Measurements from ENCODE around the gene ZDHHC17.

DNA sequence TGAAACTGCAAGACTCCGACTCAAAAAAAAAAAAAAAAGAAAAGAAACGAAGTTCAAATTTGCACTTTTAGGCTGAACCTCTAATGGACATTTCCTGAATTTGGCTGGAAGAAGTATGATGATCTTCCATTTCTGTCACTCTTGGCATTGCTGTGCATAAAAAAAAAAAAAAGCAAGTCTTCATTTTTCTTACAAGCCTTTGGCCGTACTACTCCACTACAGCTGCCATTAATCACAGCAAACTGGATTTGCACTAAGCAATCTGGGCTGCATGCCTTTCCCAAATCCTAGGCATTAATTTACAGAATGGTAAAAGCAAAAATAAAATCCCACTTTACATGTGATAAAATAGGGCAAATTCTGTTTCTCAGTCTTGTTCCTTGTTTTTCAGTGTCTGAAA lies 107.8 kb downstream of the ZDHHC17 start:
- TF ChIP-seq CTCF (IDR thresholded peaks at IDR 0.05; ENCODE audit: low read length) (no peak), EZH2 (IDR thresholded peaks at IDR 0.05; ENCODE audit: borderline replicate concordance, low read length) (no peak)
